GM19328 (cell line): ENCODE measurements around the gene SSR2.
A peak's percentile ranks its signal among the peaks of the same experiment; 100 is the strongest.
"Not testable (repeated sequence)": the region's sequence is repeated elsewhere in the genome, so short reads cannot be mapped to it uniquely, and the experiment has no call there.

Experiments
- ATAC-seq: cut with Tn5 transposase; IDR thresholded peaks from one replicate; pipeline ENCODE4 v1.9.1; 2021; ENCODE audit warnings: mild to moderate bottlenecking, moderate library complexity; ENCODE audit not compliant: unreplicated experiment

The SSR2 gene

GRCh38 chr1:155999964-156000363 lies 20.8 kb downstream of the SSR2 start:
- no peak for ATAC-seq

GRCh38 chr1:155996166-155996565 lies 24.6 kb downstream of the SSR2 start:
- ATAC-seq: no peak

GRCh38 chr1:155993595-155993994 lies 27.2 kb downstream of the SSR2 start:
- ATAC-seq: no peak

- ATAC-seq: no peak
Measured at GRCh38 chr1:155990005-155990739, 30.6 kb downstream of the SSR2 start.

- no peak for ATAC-seq
Measured at GRCh38 chr1:155989242-155990004, 31.3 kb downstream of the SSR2 start.

GRCh38 chr1:155984903-155985645 lies 35.7 kb downstream of the SSR2 start:
- not testable (repeated sequence) for ATAC-seq

GRCh38 chr1:155984341-155984740 lies 36.4 kb downstream of the SSR2 start:
- no peak for ATAC-seq

GRCh38 chr1:155983191-155984024 lies 37.3 kb downstream of the SSR2 start:
- ATAC-seq: no peak

GRCh38 chr1:155982106-155982505 lies 38.6 kb downstream of the SSR2 start:
- no peak for ATAC-seq

- ATAC-seq: no peak
Measured at GRCh38 chr1:155981266-155982088, 39.3 kb downstream of the SSR2 start.

- ATAC-seq: no peak
Measured at GRCh38 chr1:155979597-155980343, 41.0 kb downstream of the SSR2 start.

GRCh38 chr1:155978973-155979429 lies 41.8 kb downstream of the SSR2 start:
- ATAC-seq: no peak

GRCh38 chr1:155978325-155978972 lies 42.3 kb downstream of the SSR2 start, which contains the start of gene ARHGEF2:
ARHGEF2 (minus strand) TSS chr1:155978547; CDS start chr1:155978427, 120 bp downstream.
- peak; percentile 39 for ATAC-seq

- no peak for ATAC-seq
Measured at GRCh38 chr1:155977690-155978324, 42.9 kb downstream of the SSR2 start.

GRCh38 chr1:155976913-155977689 lies 43.6 kb downstream of the SSR2 start:
- no peak for ATAC-seq

GRCh38 chr1:155976062-155976912 lies 44.5 kb downstream of the SSR2 start:
- ATAC-seq: no peak
